Transverse colon (tissue), 4 donors: ENCODE measurements around the gene TF. TPM values are rescaled to one million over a fixed set of nuclear protein-coding genes. Genes with fewer than 3 reads are reported as not detected.

Experiments
- DNase-seq: peaks from one replicate; pipeline ENCODE4 v3.0.0-alpha.2; 2019
- H3K27ac ChIP-seq, 4 donors: fragments of 200-600 bp; sonication (generic); 2 replicates each; pipeline ENCODE4 v1.5.1; 2016 to 2018; ENCODE audit warnings: inconsistent platforms in 4 of 4
- H3K27me3 ChIP-seq: fragments of 200-600 bp; sonication (generic); 2 replicates; pipeline ENCODE4 v1.5.1; 2017; ENCODE audit warnings: inconsistent platforms
- H3K36me3 ChIP-seq, 4 donors: fragments of 200-600 bp; sonication (generic); 2 replicates each; pipeline ENCODE4 v1.5.1; 2017 to 2019; ENCODE audit warnings: inconsistent platforms in 4 of 4
- H3K4me1 ChIP-seq, 4 donors: fragments of 200-600 bp; sonication (generic); 2 replicates each; pipeline ENCODE4 v1.5.1; 2017 to 2020; ENCODE audit warnings: inconsistent platforms in 4 of 4
- H3K4me3 ChIP-seq, 4 donors: fragments of 200-600 bp; sonication (generic); 1 replicate in 1 of 4; 2 replicates in 3 of 4; pipeline versions ENCODE4 v1.5.1 to v1.6.1; 2017 to 2019; ENCODE audit warnings: inconsistent platforms in 4 of 4
- H3K9me3 ChIP-seq, 2 donors: fragments of 200-600 bp; sonication (generic); 2 replicates each; pipeline ENCODE4 v1.5.1; 2017 to 2019; ENCODE audit warnings: inconsistent platforms in 2 of 2
- CTCF ChIP-seq, 5 experiments: fragments of 200-600 bp in 3 of 5; fragments of 450-650 bp in 2 of 5; sonication (generic) in 3 of 5; IDR thresholded peaks; 1 replicate in 2 of 5; 2 replicates in 3 of 5; pipeline ENCODE4 v1.5.1; 2016 to 2017; ENCODE audit warnings: antibody characterized with exemption in 5 of 5, inconsistent platforms in 3 of 5, mild to moderate bottlenecking in 2 of 5, moderate library complexity in 1 of 5
- EP300 ChIP-seq: sonication (generic); formaldehyde crosslinking; IDR thresholded peaks from one replicate; pipeline ENCODE4 v1.6.1; 2017; ENCODE audit warnings: antibody characterized with exemption, low read depth
- POLR2A ChIP-seq: fragments of 450-650 bp; IDR thresholded peaks from one replicate; pipeline ENCODE4 v1.6.1; 2016; ENCODE audit warnings: antibody characterized with exemption, mild to moderate bottlenecking, moderate library complexity
- POLR2AphosphoS5 ChIP-seq, 3 donors: sonication (generic); formaldehyde crosslinking; IDR thresholded peaks; one replicate each; pipeline ENCODE4 v1.6.1; 2016; ENCODE audit warnings: antibody characterized with exemption in 3 of 3
- WGBS, 2 donors: methylation state at CpG; one replicate each; pipeline ENCODE4 v1.1.5; 2018; ENCODE audit warnings: low coverage in 1 of 2; 5-methylcytosine and 5-hydroxymethylcytosine counted together
- in situ Hi-C, 4 donors: fragments of 200-750 bp; cut with MboI; loops; one replicate each; pipeline versions ENCODE4 v1.15.0 to v1.15.1; 2017; ENCODE audit warnings: low sequenced_read_pairs in 3 of 4, low pct_ligation_motif_present in 1 of 4, low pct_unique_long_range_greater_than_20kb in 1 of 4
- intact Hi-C: fragments of 100-400 bp; cut with DNase I; formaldehyde crosslinking; loops from one replicate; pipeline ENCODE4 v1.15.1; 2023; ENCODE audit warnings: low total_unique reads
- total RNA-seq, 4 donors: library from RNA; depleted of rRNA; stranded (reverse); fragments of >200 nt; gene quantifications; one replicate each; pipeline ENCODE4 v1.1.0, GENCODE V29; 2016

Gene TF
- total RNA-seq, 4 donors from 2014 or later: 0.96 to 7.1 (median 1.1) TPM; not detected in 1

DNA sequence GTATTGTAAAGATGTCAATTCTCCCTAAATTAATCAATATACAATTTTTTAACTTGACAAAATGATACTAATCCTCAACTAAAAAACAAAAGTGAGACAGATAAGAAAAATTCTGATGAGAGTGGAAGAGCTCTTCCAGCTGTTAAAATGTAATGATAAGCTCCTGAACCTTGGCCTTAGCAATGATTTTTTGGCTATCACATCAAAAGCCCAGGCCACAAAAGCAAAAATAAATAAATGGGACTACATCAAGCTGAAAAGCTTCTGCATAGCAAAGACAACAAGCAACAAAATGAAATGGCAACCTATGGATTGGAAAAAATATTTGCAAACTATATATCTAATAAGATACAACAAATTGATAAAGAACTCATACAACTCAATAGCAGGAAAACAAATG lies 35.4 kb downstream of the TF start:
- no peak overlapping the region for H3K27ac ChIP-seq
- TF ChIP-seq EP300: no peak
- TF ChIP-seq CTCF (IDR thresholded peaks at IDR 0.05): no peak
- no peak for TF ChIP-seq POLR2A
- TF ChIP-seq POLR2AphosphoS5 (IDR thresholded peaks at IDR 0.05): no peak
- H3K27me3 ChIP-seq: no peaks in the 10 kb centered on the region
- intact Hi-C loops (no loop called here), in situ Hi-C loops (no loop called here)
- no peak for DNase-seq
- H3K36me3 ChIP-seq: no peaks in the 10 kb centered on the region
- no peak overlapping the region for H3K4me3 ChIP-seq
- no peaks in the 10 kb centered on the region for H3K9me3 ChIP-seq
- H3K4me1 ChIP-seq: no peaks in the 10 kb centered on the region

- Histone ChIP-seq H3K9me3 (no peaks in the 10 kb centered on the region), H3K4me3 (no peak overlapping the region), H3K27me3 (no peaks in the 10 kb centered on the region), H3K27ac (no peak overlapping the region), H3K36me3 (no peaks in the 10 kb centered on the region), H3K4me1 (no peaks in the 10 kb centered on the region)
- 66 to 91% methylated on average over 2 of the region's 2 CpGs for WGBS, 2 donors
- intact Hi-C loops: no loop called here
- in situ Hi-C loops: no loop called here
- TF ChIP-seq EP300 (no peak), CTCF (IDR thresholded peaks at IDR 0.05) (no peak), POLR2A (no peak), POLR2AphosphoS5 (IDR thresholded peaks at IDR 0.05) (no peak)
- DNase-seq: no peak
These were observed 36.3 kb downstream of the TF start for GRCh38 chr3:133782454-133782853.

DNA sequence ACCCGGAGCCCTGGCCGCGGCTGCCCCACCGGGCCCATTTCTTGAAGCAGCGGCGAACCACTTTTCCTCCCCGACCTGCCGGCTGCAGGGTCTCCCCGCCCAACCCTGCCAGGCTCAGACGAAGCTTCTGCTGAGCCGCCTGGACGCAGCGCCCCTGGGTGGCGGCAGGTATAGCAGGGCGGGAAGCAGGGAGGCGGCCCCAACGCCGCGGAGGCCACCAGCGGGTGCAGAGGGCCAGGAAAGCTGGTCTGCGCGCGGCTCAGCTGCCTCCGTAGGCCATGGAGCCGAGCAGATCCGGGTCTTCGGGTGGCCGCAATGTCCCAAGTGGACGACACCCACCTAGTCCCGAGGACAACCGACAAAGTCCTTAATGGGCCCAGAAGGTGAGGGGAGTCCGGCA lies 37.6 kb downstream of the TF start:
- H3K4me1 ChIP-seq: no peaks in the 10 kb centered on the region
- H3K9me3 ChIP-seq: no peaks in the 10 kb centered on the region
- in situ Hi-C loops (no loop called here), intact Hi-C loops (no loop called here)
- no peak overlapping the region for H3K4me3 ChIP-seq
- TF ChIP-seq POLR2A: no peak
- no peak for TF ChIP-seq POLR2AphosphoS5 (IDR thresholded peaks at IDR 0.05)
- TF ChIP-seq EP300: no peak
- TF ChIP-seq CTCF (IDR thresholded peaks at IDR 0.05): no peak
- no peak for DNase-seq
- no peaks in the 10 kb centered on the region for H3K27me3 ChIP-seq
- no peaks in the 10 kb centered on the region for H3K36me3 ChIP-seq
- 81% methylated on average over 31 of the region's 32 CpGs; no CpG with 5 or more reads in 1 of the 2 donors for WGBS, 2 donors
- no peak overlapping the region for H3K27ac ChIP-seq

- intact Hi-C loops (no loop called here), in situ Hi-C loops (no loop called here)
- no peaks in the 10 kb centered on the region for H3K36me3 ChIP-seq
- no peak for DNase-seq
- 52 to 75% methylated on average over 2 of the region's 2 CpGs for WGBS, 2 donors
- H3K4me3 ChIP-seq: no peak overlapping the region
- no peaks in the 10 kb centered on the region for H3K27me3 ChIP-seq
- TF ChIP-seq EP300: no peak
- no peak for TF ChIP-seq POLR2AphosphoS5 (IDR thresholded peaks at IDR 0.05)
- no peak for TF ChIP-seq CTCF (IDR thresholded peaks at IDR 0.05)
- no peak for TF ChIP-seq POLR2A
- H3K9me3 ChIP-seq: peaks cover 8 to 13% of the 10 kb centered on the region in 2 donors
- H3K27ac ChIP-seq: no peak overlapping the region
- H3K4me1 ChIP-seq: no peaks in the 10 kb centered on the region
These were observed 41.8 kb downstream of the TF start for GRCh38 chr3:133788024-133788423.
